Frontal cortex (tissue), 4 donors: ENCODE results near the gene MRC2. TPM values are rescaled to one million over a fixed set of nuclear protein-coding genes. Genes with fewer than 3 reads are reported as not detected.
A peak's percentile ranks its signal among the peaks of the same experiment; 100 is the strongest.

ENCODE experiments used
- DNase-seq, 2 donors: peaks; one replicate each; pipeline ENCODE4 v3.0.0; 2012; ENCODE audit warnings: low spot score in 2 of 2
- FAIRE-seq: peaks from 2 replicates; lab custom pipeline; 2012; peaks lifted over from hg19 to GRCh38; lab: Jason Lieb, UNC
- total RNA-seq: library from RNA; depleted of rRNA; stranded (reverse); fragments of >200 nt; gene quantifications from one replicate; pipeline ENCODE4 v1.2.3, GENCODE V29; 2014
- donor health status: control.
- donor health status: control.
- donor health status: control.

Gene MRC2
- total RNA-seq, 1 donor from 2014 or later, result 13.5 TPM

DNA sequence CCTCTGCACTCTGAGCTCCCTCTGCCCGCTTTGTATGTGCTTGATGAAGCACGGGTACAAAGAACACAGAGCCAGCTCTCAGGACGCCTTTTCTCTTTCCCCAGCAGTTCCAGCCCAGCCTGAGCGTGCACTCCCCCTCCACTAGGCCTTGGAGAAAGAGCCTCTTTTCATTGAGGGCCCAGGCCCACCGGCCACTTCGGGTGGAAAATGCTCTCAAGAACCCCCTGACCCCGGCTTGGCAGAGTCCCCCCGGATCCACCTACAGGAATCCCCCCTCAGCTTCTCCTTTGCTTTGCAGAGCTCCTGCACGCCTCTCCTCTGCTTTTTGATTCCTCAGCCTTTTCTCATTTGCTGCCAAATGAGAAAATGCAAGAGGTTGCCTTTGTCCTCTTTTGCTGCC is 30.2 kb downstream of the MRC2 start:
- DNase-seq, result peak; percentile 8 to 29
- FAIRE-seq, result no peak

DNA sequence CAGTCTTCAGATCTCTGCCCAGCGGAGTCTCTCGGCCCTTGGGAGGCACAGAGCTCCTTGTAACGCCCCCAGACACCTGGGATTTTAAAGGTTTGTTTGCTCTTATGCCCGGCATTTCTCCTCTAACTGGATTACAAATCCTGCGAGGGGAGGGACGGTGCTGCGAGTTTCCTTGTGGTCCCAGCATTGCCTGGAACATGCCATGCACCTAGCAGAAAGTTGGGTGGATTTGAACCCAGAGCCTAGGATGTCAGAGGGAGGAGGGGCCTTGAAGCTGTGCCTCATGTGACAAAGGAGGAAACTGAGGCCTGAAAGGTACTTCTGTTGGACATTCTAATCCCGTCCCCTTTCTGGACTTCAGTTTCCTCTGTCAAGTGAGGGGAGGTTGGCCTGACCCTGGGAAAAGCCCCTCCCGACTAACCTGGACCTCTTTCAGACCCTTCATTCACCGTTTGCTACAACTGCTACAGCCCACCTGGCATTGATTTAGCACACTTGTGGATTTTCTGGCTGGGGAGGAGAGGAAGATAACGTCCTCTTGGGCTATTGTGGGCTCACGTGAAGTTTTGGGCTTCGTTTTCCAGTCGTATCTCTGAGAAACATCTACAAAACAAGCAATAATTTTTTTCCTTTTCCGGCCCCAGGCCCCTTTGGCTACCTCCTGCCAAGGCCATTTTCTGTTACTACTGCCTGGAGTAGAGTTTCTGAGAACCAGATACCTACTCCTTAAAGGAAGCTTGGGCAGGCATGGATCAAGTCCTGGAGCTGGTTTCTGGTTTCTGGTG is 30.9 kb downstream of the MRC2 start:
- DNase-seq, result no peak
- FAIRE-seq, result no peak

DNA sequence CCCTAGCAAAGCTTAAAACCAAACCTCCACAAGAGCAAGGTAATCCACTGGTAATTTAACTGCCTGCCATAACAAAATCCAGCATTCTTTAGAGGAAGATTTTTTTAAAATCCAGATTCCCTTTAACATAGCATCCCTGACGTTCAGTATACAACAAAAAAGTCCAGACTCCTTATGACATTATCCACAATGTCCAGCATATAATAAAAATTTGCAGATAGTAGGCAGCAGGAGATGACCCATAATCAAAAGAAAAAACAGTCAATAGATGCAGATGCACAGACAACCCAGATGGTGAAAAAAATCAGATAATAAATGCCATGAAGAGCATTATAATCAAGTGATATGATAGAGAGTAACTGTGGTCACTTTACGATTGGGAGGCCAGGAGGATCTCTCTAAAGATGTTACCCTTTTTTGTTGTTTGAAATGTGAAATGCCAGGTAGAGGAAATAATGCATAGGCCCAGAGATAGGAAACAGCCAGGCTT is 33.2 kb downstream of the MRC2 start:
- DNase-seq (no peak), FAIRE-seq (no peak)

DNA sequence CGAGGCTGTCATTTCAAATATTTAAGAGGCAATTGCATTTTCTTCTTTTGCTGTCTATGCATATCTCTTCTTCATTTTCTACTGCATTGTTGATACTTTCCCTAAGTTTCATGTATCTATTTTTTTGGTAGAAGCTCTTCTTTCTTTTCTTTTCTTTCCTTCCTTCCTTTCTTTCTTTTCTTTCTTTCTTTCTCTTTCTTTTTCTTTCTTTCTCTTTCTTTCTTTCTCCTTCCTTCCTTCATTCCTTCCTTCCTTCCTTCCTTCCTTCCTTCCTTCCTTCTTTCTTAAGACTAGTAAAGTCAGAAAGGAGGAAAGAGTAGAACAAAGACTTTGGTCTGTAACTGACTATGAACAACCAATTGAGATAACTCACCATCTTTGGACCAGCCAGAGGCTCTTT is 33.9 kb downstream of the MRC2 start:
- FAIRE-seq, result no peak
- no peak for DNase-seq

DNA sequence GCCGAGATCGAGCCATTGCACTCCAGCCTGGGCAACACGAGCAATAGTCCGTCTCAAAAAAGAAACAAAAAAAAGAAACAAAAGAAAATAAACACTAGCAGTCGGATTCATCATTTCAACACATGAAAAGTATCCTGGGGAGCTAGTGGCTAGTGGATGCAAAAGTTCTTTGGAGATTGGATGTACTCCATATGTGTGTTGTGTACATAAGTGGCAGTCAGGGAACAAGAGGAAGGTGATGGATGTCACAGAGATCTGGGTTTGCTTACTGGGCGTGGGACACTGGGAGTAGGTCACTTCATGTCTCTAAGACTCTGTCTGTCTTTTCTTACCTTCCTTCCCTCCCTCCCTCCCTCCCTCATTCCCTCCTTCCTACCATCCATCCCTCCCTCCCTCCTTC is 35.4 kb downstream of the MRC2 start:
- FAIRE-seq (no peak), DNase-seq (peak in 1 of 2 donors; percentile 15)

DNA sequence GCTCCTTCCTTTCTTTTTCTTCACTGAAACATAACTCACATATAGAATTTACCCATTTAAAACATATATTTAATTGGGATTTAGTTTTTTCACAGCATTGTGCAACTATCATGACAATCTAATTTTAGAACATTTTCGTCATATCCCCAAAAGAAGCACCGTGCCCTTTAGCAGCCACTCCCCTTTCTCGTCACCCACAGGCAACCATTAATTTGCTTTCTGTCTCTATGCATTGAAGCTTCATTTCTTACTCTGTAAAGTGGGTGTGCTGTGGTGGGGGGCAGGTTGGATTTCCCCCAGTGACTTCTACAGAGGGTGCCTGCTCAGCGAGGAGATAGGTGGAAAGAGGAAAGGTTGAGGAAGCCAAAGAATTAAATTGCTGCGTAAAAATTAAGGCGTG is 35.8 kb downstream of the MRC2 start:
- DNase-seq, result no peak
- FAIRE-seq, result no peak

DNA sequence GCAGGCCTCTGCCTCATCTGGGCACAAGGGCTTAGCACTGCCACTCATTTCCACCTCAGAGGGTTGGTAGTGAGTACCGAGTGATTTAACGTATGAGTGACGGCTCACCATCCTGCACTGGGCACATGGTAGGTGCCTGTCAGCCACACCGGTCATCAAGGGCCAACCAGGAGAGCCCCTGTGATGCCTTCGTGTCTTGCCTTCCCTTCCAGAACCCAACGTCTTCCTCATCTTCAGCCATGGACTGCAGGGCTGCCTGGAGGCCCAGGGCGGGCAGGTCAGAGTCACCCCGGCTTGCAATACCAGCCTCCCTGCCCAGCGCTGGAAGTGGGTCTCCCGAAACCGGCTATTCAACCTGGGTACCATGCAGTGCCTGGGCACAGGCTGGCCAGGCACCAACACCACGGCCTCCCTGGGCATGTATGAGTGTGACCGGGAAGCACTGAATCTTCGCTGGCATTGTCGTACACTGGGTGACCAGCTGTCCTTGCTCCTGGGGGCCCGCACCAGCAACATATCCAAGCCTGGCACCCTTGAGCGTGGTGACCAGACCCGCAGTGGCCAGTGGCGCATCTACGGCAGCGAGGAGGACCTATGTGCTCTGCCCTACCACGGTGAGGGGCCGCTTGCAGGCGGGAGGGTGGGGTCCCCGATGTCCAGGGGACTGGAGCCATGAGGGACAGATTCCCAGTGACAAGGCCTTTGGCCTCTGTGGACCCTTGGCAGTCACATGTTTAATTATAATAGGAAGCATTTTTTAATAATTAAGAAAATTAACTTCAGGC is 37.1 kb downstream of the MRC2 start:
- DNase-seq, result peak in 1 of 2 donors; percentile 7
- FAIRE-seq, result no peak

DNA sequence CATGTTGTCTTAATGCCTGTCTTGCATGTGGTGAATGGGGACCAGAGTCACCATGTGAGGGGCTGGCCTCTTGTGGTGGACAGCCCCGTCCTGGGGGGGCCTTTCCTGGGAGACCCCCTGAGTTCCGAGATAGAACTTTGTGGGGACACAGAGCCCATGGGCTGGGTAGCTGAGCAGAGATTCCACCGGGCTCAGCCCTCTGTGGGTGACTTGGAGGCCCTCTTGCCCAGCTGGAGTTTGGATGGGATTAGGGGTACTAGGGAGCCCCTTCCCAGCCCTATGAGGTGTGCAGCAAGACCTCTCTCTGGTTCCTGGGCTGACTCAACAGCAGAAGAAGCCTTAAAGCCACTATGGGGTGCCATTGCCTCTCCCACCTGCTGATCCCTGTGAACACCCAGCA is 38.1 kb downstream of the MRC2 start:
- FAIRE-seq, result no peak
- peak in 1 of 2 donors; percentile 7 for DNase-seq

DNA sequence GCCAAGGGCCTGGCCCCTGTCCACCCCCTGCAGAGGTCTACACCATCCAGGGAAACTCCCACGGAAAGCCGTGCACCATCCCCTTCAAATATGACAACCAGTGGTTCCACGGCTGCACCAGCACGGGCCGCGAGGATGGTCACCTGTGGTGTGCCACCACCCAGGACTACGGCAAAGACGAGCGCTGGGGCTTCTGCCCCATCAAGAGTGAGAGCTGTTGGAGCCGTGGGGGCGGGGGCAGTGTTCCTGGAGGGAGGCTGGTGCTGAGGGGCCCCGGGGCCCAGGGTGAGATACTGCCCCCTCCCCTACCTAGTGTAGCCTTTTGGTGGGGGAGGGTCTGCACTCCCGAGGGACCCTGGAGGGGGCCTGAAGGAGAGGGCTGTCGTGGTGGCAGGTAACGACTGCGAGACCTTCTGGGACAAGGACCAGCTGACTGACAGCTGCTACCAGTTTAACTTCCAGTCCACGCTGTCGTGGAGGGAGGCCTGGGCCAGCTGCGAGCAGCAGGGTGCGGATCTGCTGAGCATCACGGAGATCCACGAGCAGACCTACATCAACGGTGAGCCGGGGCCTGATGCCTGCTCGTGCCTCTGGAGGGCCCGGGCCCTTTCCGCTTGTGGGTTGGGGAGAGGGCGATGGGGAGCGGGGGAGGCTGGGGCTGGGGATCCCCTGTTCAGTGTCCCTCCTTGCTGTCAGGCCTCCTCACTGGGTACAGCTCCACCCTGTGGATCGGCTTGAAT is 38.8 kb downstream of the MRC2 start:
- FAIRE-seq (no peak), DNase-seq (peak in 1 of 2 donors; percentile 8)

DNA sequence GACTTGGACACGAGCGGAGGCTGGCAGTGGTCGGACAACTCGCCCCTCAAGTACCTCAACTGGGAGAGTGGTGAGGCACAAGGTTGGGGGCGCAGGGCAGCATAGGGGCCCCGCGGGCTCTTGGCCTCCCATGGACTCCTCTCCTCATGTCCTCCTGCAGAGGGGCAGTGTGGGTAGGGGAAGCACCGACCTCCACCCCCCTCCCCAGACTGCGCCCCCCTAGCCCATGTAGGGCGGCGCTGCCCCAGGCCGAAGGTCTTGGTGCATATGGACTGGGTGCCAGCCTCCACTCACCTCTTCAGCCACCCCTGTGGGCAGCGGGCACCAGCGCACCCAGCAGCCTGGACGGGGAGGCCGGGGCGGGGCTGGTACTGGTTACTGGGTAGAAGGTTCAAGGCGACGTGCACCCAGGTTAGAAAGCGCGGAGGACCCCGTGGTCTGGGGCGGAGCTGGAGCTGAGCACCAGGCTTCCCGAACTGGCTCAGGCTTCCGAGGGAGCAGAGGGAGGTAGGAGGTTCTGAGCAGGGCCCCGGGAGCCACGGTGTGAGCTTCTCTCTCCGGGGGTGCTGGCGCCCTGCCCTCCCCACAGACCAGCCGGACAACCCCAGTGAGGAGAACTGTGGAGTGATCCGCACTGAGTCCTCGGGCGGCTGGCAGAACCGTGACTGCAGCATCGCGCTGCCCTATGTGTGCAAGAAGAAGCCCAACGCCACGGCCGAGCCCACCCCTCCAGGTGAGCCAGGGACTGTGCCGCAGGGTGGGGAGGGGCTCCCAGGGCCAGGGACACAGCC is 39.5 kb downstream of the MRC2 start:
- FAIRE-seq, result no peak
- peak in 1 of 2 donors; percentile 8 for DNase-seq

DNA sequence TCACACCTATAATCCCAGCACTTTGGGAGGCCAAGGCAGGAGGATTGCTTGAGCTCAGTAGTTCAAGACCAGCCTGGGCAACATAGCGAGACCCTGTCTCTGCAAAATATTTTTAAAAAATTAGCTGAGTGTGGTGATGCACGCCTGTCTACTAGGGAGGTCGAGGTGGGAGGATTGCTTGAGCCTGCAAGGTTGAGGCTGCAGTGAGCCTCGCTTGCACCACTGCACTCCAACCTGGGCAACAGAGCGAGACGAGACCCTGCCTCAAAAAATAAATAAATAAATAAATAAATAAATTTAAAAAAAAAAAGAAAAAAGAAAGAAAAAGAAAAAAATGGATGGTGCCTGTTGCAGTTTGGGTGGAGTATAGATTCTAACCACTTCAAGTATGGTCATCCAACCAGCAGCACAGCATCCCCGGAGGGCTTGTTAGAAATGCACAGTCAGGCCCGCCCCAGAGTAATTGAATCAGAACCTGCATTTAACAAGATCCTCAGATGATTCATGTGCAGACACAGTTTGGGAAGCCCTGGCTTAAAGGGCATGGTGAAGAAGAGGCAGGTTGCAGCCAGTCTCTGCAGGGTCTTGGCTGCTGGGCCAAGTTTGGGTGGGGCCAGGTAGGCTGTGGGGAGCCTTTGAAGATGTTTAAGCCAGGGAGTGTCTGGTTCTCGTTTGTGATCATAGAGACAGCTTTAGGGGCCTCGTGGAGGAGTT is 40.8 kb downstream of the MRC2 start:
- FAIRE-seq, result no peak
- no peak for DNase-seq

DNA sequence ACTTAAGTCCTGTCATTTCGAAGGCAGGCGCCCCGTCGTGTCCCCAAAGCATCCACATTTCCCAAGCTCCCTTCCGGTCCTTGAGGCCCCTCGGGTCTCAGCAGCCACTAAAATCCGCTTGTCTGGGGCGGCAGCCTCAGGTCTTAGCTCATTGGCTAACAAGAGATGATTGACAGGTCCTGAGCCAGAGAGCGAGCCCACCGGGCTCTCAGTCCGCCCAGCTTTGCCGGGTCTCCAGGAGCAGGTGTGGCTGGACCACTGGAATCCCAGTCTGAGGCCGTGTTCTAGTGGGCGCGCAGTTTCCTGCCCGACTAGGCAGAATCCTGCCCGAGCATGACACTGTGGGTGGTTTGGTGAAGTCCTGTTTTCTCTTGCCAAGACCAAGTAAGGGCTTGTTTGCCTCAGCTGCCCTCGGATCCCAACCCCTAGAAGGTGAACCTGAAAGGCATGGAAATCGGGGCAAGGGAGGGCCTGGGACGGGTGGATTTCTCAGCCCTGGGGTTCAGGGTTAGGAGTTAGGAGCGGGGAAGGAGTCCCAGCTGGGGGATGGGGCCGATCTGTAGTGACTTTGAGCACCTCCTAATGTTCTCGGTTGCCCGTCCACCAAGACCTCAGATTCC is 42.8 kb downstream of the MRC2 start:
- FAIRE-seq (no peak), DNase-seq (no peak)

DNA sequence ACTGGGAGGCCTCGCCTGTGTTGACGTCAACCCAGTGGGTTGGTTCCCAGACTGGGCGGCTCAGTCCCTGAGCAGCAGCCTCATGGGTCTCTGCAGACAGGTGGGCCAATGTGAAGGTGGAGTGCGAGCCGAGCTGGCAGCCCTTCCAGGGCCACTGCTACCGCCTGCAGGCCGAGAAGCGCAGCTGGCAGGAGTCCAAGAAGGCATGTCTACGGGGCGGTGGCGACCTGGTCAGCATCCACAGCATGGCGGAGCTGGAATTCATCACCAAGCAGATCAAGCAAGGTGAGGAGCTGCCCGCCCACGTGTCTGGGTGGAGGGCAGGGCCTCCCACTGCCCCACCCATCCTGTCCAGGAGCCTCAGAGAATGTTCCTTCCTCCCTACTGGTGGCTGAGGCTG is 44.1 kb downstream of the MRC2 start:
- FAIRE-seq, result no peak

DNA sequence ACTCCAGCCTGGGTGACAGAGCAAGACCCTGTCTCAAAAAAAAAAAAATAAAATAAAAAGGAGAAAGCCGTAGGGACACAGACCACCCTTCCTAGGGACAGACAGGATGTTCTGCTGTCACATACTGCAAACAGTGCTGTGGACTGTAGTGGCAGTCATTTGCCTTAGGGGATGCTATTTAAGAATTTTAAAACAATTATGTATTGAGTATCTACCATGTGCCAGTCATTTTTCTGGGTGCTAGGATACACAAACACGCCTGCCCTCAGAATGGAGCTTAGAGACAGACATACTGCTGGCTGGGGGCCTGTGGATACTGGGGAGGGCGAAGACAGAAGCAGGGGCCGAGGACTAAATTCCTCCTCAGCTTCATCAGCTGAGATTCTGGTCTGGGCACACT is 45.5 kb downstream of the MRC2 start:
- FAIRE-seq (no peak), DNase-seq (no peak)

More for the DNA sequence above, 44.1 kb downstream of the MRC2 start:
- DNase-seq, result no peak

DNA sequence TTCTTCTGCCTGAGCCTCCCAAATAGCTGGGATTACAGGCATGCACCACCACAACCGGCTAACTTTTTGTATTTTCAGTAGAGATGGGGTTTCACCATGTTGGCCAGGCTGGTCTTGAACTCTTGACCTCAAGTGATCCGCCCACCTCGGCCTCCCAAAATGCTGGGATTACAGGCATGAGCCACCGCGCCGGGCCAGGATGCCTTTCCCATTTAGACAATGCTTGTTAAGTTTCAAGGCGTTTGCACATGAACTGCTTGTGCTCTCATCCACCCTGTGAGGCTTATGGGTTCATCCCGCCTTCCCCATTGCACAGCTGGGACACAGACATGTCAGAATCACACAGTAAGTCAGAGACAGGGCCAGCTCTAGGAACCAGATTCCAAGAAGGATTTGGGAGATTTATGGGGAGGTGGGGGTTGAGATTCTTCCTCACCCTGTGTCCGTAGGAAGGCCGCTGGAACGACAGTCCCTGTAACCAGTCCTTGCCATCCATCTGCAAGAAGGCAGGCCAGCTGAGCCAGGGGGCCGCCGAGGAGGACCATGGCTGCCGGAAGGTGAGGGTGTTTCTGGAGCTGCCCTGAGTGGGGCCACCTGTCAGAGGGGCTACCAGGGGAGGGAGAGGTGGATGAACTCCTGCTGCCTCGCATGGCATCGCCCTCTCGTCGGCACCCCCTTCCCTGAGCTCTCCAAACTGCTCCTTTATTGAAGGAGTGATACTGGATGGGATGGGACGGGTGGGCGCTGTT is 46.3 kb downstream of the MRC2 start:
- no peak for DNase-seq
- FAIRE-seq, result no peak

DNA sequence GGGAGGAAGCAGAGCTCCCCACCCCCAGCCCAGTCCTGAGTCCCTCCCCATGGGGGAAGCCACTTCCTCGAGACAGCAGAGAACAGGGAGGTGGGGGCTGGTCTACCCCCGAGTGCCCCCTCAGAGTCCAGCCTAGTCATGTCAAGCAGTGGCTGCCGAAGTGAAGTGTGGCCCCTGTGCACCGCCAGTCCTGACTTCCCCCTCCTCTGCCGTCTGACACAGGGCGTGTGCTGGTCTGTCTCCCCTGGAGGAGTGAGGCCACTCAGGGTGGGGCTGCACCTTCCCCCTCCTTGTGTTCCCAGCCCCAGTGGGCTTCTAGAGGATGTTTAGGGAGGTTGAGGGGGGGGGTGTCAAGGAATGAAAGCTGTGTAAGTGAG is 46.9 kb downstream of the MRC2 start:
- no peak for FAIRE-seq
- no peak for DNase-seq

DNA sequence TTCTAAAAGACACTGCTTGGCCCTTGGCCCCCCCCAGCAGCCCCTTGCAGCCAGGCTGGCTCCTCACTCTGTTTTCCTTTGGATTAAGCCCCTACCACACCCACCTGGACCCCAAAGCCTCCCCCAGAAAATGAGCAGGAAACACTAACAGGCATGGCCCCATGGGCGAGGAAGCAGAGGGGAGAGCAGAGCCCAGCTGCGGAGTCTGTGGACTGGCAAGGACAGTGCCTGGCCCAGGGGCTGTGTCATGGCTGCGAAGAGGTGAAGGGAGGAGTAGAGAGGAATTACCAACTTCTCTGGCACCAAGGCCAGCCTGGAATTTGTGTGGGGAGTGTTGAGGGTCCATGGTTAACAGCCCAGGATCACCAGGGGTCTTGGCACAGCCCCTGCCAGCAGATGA is 47.4 kb downstream of the MRC2 start:
- no peak for DNase-seq
- FAIRE-seq, result no peak

DNA sequence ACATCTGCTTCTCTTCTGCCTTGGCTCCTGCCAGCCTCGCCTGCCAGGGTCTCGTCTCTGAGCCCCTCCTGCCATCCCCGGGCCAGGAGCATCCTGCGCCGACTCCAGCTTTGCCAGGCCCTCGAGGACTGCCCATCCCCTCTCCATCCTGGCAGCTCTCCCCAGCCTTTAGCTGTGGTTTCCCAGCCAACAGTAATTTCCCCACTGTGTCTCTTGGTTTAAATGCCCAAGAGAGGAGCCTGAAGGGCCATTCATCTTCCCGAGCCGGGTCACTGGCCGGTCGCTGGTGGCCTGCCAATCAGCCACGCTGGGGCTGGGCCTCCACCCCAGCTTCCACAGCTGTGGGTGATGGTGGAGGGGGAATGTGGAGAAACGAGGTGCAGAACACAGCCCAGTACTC is 47.8 kb downstream of the MRC2 start:
- DNase-seq, result peak; percentile 53 to 67
- no peak for FAIRE-seq
